T-helper 17 cell (primary cell): ENCODE data around the gene HEY2. TPM values are rescaled to one million over a fixed set of nuclear protein-coding genes. Genes with fewer than 3 reads are reported as not detected.
A peak's percentile ranks its signal among the peaks of the same experiment; 100 is the strongest.

Experiments used
- ATAC-seq: fragments of 150-1000 bp; cut with Tn5 transposase; 2 replicates; pipeline ENCODE4 v1.10.0; 2021; ENCODE audit warnings: mild to moderate bottlenecking, moderate library complexity
- DNase-seq, 3 donors: peaks; one replicate each; pipeline versions ENCODE4 v3.0.0 to v3.0.0-alpha.2; 2020 to 2021
- H3K9me3 ChIP-seq: one replicate; pipeline ENCODE4 v1.7.0; 2013; ENCODE audit warnings: low read length, mild to moderate bottlenecking; ENCODE audit not compliant: control insufficient read depth, poor library complexity, severe bottlenecking
- H3K27ac Mint-ChIP-seq: one replicate; pipeline ENCODE4 v1.8.0; 2022; ENCODE audit warnings: mild to moderate bottlenecking, moderate library complexity, mixed read lengths
- H3K27me3 Mint-ChIP-seq: one replicate; pipeline ENCODE4 v1.8.0; 2022; ENCODE audit warnings: mixed read lengths
- H3K36me3 Mint-ChIP-seq: one replicate; pipeline ENCODE4 v1.8.0; 2022; ENCODE audit warnings: low read depth, mixed read lengths
- H3K4me1 Mint-ChIP-seq: one replicate; pipeline ENCODE4 v1.8.0; 2022; ENCODE audit warnings: mild to moderate bottlenecking, mixed read lengths
- H3K4me3 Mint-ChIP-seq: one replicate; pipeline ENCODE4 v1.8.0; 2022; ENCODE audit warnings: mild to moderate bottlenecking, moderate library complexity, mixed read lengths
- total RNA-seq, 4 donors: library from RNA in 2 of 4; stranded (reverse) in 2 of 4; gene quantifications; one replicate each; pipeline ENCODE4 v1.2.3 and lab custom pipeline; 2022 to 2026

Gene HEY2
- total RNA-seq, 2 donors from 2014 or later, result 0.23 TPM; not detected in 1

- Mint-ChIP-seq H3K36me3 (peaks cover 4% of the 10 kb centered on the region), H3K27me3 (peaks cover 69% of the 10 kb centered on the region), H3K4me3 (no peak overlapping the region), H3K27ac (no peak overlapping the region), H3K4me1 (no peaks in the 10 kb centered on the region)
- H3K9me3 ChIP-seq, result no peaks in the 10 kb centered on the region
- ATAC-seq (no peak), DNase-seq (no peak)
These were observed 19.4 kb upstream of the HEY2 start for GRCh38 chr6:125729983-125730382.

GRCh38 chr6:125732398-125732797 is 17.0 kb upstream of the HEY2 start:
- no peak for ATAC-seq
- Mint-ChIP-seq H3K27me3 (peaks cover 76% of the 10 kb centered on the region), H3K4me3 (no peak overlapping the region), H3K4me1 (no peaks in the 10 kb centered on the region), H3K27ac (no peak overlapping the region), H3K36me3 (peaks cover 4% of the 10 kb centered on the region)
- DNase-seq, result no peak
- no peaks in the 10 kb centered on the region for H3K9me3 ChIP-seq

GRCh38 chr6:125733516-125734300 is 15.7 kb upstream of the HEY2 start:
- Mint-ChIP-seq H3K27ac (no peak overlapping the region), H3K4me1 (no peaks in the 10 kb centered on the region), H3K27me3 (peaks cover 75% of the 10 kb centered on the region), H3K4me3 (no peak overlapping the region), H3K36me3 (peaks cover 4% of the 10 kb centered on the region)
- DNase-seq (no peak), ATAC-seq (no peak)
- H3K9me3 ChIP-seq, result no peaks in the 10 kb centered on the region

- no peak for DNase-seq
- H3K4me1 Mint-ChIP-seq, result no peaks in the 10 kb centered on the region
- H3K27ac Mint-ChIP-seq, result no peak overlapping the region
- peaks cover under 1% of the 10 kb centered on the region for H3K36me3 Mint-ChIP-seq
- no peaks in the 10 kb centered on the region for H3K9me3 ChIP-seq
- H3K4me3 Mint-ChIP-seq, result no peak overlapping the region
- peaks cover 51% of the 10 kb centered on the region for H3K27me3 Mint-ChIP-seq
- no peak for ATAC-seq
These were observed 11.2 kb upstream of the HEY2 start for GRCh38 chr6:125738276-125738675.

GRCh38 chr6:125739364-125739763 is 10.1 kb upstream of the HEY2 start:
- Mint-ChIP-seq H3K27ac (no peak overlapping the region), H3K4me1 (no peaks in the 10 kb centered on the region), H3K4me3 (no peak overlapping the region), H3K27me3 (peaks cover 42% of the 10 kb centered on the region), H3K36me3 (no peaks in the 10 kb centered on the region)
- ATAC-seq, result no peak
- DNase-seq, result no peak
- no peaks in the 10 kb centered on the region for H3K9me3 ChIP-seq

GRCh38 chr6:125741336-125741735 is 8.1 kb upstream of the HEY2 start:
- H3K4me1 Mint-ChIP-seq, result peaks cover 3% of the 10 kb centered on the region
- no peak overlapping the region for H3K4me3 Mint-ChIP-seq
- ATAC-seq (no peak), DNase-seq (no peak)
- no peaks in the 10 kb centered on the region for H3K36me3 Mint-ChIP-seq
- H3K27ac Mint-ChIP-seq, result no peak overlapping the region
- H3K9me3 ChIP-seq, result no peaks in the 10 kb centered on the region
- H3K27me3 Mint-ChIP-seq, result peaks cover 35% of the 10 kb centered on the region

- Mint-ChIP-seq H3K36me3 (no peaks in the 10 kb centered on the region), H3K4me1 (peaks cover 9% of the 10 kb centered on the region), H3K27ac (no peak overlapping the region), H3K27me3 (peaks cover 35% of the 10 kb centered on the region), H3K4me3 (peak overlapping the region; percentile 13)
- H3K9me3 ChIP-seq, result no peaks in the 10 kb centered on the region
- no peak for DNase-seq
- no peak for ATAC-seq
These were observed 7.4 kb upstream of the HEY2 start for GRCh38 chr6:125742024-125742423.

- Mint-ChIP-seq H3K27me3 (peaks cover 35% of the 10 kb centered on the region), H3K4me3 (no peak overlapping the region), H3K27ac (no peak overlapping the region), H3K4me1 (peaks cover 12% of the 10 kb centered on the region), H3K36me3 (no peaks in the 10 kb centered on the region)
- no peaks in the 10 kb centered on the region for H3K9me3 ChIP-seq
- DNase-seq (no peak), ATAC-seq (no peak)
These were observed 6.8 kb upstream of the HEY2 start for GRCh38 chr6:125742464-125743120.

- ATAC-seq, result no peak
- Mint-ChIP-seq H3K4me1 (peaks cover 14% of the 10 kb centered on the region), H3K27me3 (peaks cover 36% of the 10 kb centered on the region), H3K27ac (no peak overlapping the region), H3K36me3 (no peaks in the 10 kb centered on the region), H3K4me3 (no peak overlapping the region)
- no peaks in the 10 kb centered on the region for H3K9me3 ChIP-seq
- DNase-seq, result no peak
These were observed 5.8 kb upstream of the HEY2 start for GRCh38 chr6:125743604-125744003.

GRCh38 chr6:125745281-125746018 is 4.0 kb upstream of the HEY2 start:
- Mint-ChIP-seq H3K36me3 (peaks cover 4% of the 10 kb centered on the region), H3K4me3 (no peak overlapping the region), H3K27ac (no peak overlapping the region)

GRCh38 chr6:125746019-125746414 is 3.4 kb upstream of the HEY2 start:
- no peaks in the 10 kb centered on the region for H3K9me3 ChIP-seq
- peak overlapping the region; percentile 92 for H3K27ac Mint-ChIP-seq
- peaks cover 47% of the 10 kb centered on the region for H3K27me3 Mint-ChIP-seq
- ATAC-seq, result no peak
- H3K36me3 Mint-ChIP-seq, result peaks cover 4% of the 10 kb centered on the region
- peaks cover 26% of the 10 kb centered on the region for H3K4me1 Mint-ChIP-seq
- DNase-seq, result no peak
- H3K4me3 Mint-ChIP-seq, result peak overlapping the region; percentile 92

More at GRCh38 chr6:125745281-125746018, 4.0 kb upstream of the HEY2 start:
- ATAC-seq (no peak), DNase-seq (no peak)
- H3K27me3 Mint-ChIP-seq, result peaks cover 42% of the 10 kb centered on the region
- H3K4me1 Mint-ChIP-seq, result peaks cover 23% of the 10 kb centered on the region
- no peaks in the 10 kb centered on the region for H3K9me3 ChIP-seq

- Mint-ChIP-seq H3K4me3 (peak overlapping the region; percentile 92), H3K4me1 (peaks cover 31% of the 10 kb centered on the region), H3K36me3 (peaks cover 6% of the 10 kb centered on the region), H3K27me3 (peaks cover 53% of the 10 kb centered on the region), H3K27ac (peak overlapping the region; percentile 92)
- DNase-seq (peak; percentile 36 to 45 (median 38)), ATAC-seq (peak; percentile 68)
- no peaks in the 10 kb centered on the region for H3K9me3 ChIP-seq
These were observed 2.5 kb upstream of the HEY2 start for GRCh38 chr6:125746731-125747588.
